GM19238 (cell line): ENCODE measurements around the gene ATP4A.

Experiments used
- DNase-seq: peaks from one replicate; pipeline ENCODE4 v3.0.0; 2011; ENCODE audit warnings: low spot score; ENCODE audit not compliant: insufficient read length

The ATP4A gene

DNA sequence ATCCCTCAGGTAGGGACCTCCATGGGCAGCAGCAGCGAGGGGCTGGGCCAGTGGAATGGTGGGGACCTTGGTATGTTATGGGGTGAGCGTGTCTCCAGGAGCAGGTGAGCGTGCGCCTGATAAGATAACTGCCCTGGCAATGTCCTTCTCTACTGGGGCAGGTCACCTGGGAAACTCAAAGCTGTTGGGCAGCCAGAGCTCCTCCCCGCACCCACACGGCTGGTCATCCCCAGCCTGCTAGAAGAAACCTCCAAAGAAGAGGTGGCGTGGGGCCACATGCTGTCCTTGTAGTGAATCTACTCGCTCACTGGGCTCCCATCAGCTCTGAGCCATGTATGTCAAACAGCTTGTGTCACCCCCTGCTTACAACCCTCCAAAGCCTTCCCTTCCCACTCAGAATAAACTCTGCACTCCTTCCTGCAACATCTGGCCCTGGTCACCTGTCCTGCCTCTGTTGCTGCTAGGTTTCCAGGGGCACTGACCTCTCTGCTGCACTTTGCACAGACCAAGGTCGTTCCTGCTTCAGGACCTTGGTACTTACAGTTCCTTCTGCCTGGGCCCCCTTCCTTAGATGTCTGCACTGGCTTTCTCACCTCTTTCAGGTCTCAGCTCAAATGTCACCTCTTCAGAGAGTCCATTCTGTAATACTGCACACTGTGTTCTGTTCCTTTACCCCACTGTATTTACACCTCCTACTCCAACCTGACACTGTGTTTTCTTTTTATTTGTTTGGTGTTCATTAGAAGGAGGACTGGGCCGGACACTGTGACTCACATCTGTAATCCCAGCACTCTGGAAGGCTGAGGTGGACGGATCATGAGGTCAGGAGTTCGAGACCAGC is 1.8 kb upstream of the ATP4A start:
- DNase-seq, result no peak

DNA sequence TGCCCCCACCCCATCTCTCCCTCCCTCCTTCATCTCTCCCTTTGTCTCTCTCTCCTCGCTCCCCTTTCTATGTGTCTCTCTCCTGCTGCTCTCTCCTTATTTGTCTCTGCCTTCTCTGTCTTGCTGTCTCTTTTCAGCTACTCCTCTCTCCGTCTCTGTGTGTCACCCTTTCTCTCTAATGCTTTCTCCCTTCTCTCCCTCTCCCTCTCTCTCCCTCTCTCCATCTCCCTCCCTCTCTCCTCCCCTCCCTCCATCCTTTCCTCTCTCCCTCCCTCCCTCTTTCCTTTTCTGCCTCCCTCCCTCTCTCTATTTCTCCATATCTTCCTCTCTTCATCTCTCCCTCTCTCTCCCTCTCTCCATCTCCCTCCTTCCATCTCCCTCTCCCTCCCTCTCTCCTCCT is 682 bp downstream of the ATP4A start:
- DNase-seq, result no peak

GRCh38 chr19:35562336-35562735 is 1.1 kb downstream of the ATP4A start:
- DNase-seq, result no peak

GRCh38 chr19:35561436-35561835 is 2.0 kb downstream of the ATP4A start:
- DNase-seq, result no peak

GRCh38 chr19:35560677-35561076 is 2.8 kb downstream of the ATP4A start:
- DNase-seq, result no peak

DNA sequence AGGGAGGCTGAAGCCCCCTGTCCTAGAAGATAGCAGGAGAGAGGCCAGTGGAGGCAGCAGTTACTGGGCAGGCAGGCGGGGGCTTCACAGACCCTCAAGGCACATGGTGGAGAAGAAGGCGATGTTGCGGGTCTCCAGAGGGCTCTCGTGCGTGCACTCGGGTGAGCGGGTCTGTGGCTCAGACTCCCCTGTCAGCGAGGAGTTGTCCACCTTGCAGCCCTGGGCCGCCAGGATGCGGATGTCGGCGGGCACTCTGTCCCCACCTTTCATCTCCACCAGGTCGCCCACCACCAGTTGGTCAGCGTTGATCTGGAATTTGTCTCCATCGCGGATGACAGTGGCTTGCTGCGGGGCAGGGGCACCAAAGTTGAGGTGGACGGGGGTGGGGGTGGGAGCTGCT is 3.2 kb downstream of the ATP4A start:
- DNase-seq, result no peak

GRCh38 chr19:35559781-35560180 is 3.7 kb downstream of the ATP4A start:
- no peak for DNase-seq

- peak; percentile 42 for DNase-seq
These were observed 4.2 kb downstream of the ATP4A start for GRCh38 chr19:35559281-35559659.

- no peak for DNase-seq
These were observed 4.8 kb downstream of the ATP4A start for GRCh38 chr19:35558400-35559280.

DNA sequence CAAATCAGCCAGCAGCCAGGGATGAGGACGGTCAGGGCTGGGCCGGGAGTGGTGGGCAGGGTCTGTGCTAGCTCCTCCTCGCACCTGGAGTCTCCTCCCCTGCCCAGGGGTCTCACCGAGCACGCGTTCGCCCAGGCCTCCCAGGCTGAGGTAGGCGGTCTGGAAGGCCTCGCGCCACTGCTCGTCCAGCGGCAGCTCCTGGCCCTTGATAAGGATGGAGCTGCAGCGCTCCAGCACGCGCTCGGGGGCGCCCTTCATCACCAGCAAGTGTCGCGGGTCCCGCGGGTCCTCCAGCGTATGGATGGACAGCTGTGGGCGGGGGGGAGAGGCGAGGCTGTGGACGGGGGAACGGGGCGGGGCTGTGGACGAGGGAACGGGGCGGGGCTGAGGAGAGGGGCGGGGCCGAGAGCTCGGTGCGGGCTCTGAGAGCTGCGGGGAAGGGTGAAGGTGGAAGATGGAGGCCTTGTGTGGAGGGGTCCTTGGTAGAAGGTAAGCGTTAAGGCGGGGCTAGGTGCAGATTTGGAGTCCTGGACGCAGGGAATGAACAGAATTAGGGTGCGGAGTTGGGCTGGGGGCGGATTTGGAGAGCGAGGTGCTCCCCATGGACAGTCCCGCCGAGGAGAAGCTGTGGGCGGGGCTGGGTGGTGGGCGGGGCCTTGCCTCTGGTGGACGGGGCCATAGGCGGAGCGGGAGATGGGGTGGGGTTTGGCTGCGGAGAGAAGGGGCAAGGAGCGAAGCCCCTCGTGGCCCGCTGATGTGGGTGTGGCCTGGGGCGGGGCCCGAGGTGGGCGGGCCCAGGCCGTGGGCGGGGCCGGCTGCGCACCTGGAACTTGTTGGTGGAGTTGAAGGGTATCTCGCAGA is 5.7 kb downstream of the ATP4A start:
- DNase-seq, result peak; percentile 44

GRCh38 chr19:35556846-35557538 is 6.5 kb downstream of the ATP4A start:
- DNase-seq, result no peak

GRCh38 chr19:35556025-35556590 is 7.3 kb downstream of the ATP4A start:
- no peak for DNase-seq

DNA sequence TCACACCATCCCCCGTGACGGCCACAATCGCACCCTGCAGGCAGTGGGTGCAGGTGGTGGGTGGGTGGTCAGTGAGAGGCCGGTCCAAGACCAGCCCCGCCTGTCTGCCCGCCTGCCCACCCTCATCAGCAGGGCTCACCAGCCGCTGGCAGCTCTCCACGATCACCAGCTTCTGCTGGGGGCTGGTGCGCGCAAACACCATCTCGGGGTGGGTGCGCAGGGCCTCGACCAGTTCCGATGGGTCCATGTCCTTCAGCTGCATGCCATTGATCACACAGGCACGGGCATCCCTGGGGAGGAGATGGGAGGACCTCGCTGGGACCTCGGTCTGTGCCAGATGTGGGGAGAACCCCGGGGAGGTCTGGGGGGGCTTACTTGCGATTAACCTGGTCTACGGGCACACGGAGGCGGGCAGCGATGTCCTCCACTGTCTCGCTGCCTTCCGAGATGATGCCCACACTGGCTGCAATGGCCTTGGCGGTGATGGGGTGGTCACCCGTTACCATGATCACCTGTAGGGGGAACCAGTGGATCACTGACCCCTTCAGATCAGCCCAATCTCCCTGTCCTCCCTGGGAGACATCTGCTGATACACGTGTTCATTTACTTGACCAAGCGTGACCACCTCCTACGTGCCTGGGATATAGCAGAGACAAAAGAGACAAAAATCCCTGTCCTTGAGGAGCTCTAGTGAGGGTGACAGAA is 8.0 kb downstream of the ATP4A start:
- DNase-seq, result no peak

DNA sequence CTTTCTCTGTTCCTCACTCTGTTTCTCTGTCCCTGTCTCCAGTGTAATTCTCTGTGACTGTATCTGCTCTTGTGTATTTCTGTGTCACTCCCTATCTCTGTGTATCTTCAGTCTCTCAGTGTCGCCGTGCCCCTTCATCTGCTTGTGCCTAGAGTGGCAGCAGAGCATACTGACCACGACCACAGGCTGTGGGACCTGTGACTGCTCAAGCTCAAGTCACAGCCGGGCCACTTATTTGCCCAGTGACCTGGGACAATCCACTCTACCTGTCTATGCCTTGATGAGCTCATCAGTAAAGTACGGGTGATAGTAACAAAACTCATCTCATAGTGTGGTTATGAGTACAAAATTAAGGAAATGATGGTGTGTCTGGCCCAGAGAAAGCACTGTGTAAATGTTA is 9.4 kb downstream of the ATP4A start:
- no peak for DNase-seq

DNA sequence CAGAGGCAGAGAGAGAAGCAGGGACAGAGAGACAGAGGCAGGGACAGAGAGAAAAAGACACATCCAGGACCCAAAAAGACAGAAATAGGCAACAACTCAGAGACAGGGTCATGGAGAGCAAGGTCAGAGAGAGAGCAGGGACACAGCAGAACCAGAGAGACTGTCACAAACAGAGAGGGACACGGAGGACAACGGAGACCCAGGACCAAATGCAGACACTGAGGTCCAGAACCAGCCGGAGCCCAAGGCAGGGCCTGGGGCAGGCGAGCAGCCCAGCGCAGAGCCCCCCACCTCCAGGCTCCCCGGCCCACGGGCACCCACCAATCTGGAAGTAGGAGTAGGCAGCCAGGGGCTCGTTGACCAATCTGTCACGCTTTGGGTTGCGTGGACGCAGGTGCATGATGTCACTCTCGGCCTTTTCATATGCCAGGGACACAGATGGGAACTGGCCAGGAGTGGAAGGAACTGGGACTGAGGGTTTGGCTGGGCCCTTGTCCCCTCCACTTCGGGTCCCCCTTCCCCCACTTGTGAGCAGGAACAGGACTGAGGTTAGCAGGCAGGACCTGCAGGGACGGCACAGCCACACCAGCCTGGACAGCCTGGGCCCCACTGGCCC is 10.0 kb downstream of the ATP4A start:
- no peak for DNase-seq

GRCh38 chr19:35552534-35553384 is 10.7 kb downstream of the ATP4A start:
- DNase-seq, result no peak

GRCh38 chr19:35551091-35551810 is 12.2 kb downstream of the ATP4A start:
- no peak for DNase-seq
